ENCODE measurements around the gene LRP5.

- no peak for TF ChIP-seq CTCF (conservative IDR thresholded peaks at IDR 0.05; ENCODE audit: low read depth, low read length)
- no peak for TF ChIP-seq EZH2 (IDR thresholded peaks at IDR 0.05; ENCODE audit: borderline replicate concordance, low read depth, low read length, poor library complexity, severe bottlenecking)
Measured at GRCh38 chr11:68384530-68385081, 72.2 kb downstream of the LRP5 start.
